ENCODE measurements around the gene PDE4D. TPM values are rescaled to one million over a fixed set of nuclear protein-coding genes. Genes with fewer than 3 reads are reported as not detected.

The PDE4D gene
- total RNA-seq, 1 donor from 2014 or later, result 14.2 TPM

GRCh38 chr5:59798862-59799667, 94.5 kb downstream of the PDE4D start:
- Histone ChIP-seq H4K20me1 (ENCODE audit: insufficient read depth, low read length) (no peaks in the 10 kb centered on the region), H3K4me3 (ENCODE audit: insufficient read depth, low read depth, low read length) (no peak overlapping the region), H3K4me2 (ENCODE audit: low read length) (peak overlapping the region; percentile 63), H3K9ac (ENCODE audit: low read length) (peak overlapping the region; percentile 52), H3K27ac (ENCODE audit: low read depth, low read length) (no peak overlapping the region), H3K36me3 (ENCODE audit: insufficient read depth, low read length) (no peaks in the 10 kb centered on the region), H3K4me1 (ENCODE audit: insufficient read depth, low read length) (peaks cover 12% of the 10 kb centered on the region), H3K27me3 (ENCODE audit: insufficient read depth, low read length) (no peaks in the 10 kb centered on the region), H3K9me3 (ENCODE audit: insufficient read depth, low read depth, low read length) (no peaks in the 10 kb centered on the region), H2AFZ (ENCODE audit: low read depth, low read length) (no peak overlapping the region), H3K79me2 (ENCODE audit: insufficient read depth, low read length) (no peaks in the 10 kb centered on the region)
- peak; percentile 34 for DNase-seq (ENCODE audit: low read depth)
- no peaks in the 10 kb centered on the region for H3K36me3 Mint-ChIP-seq (ENCODE audit: low read depth, unreplicated experiment)
- FAIRE-seq, result no peak
- H3K4me3 Mint-ChIP-seq (ENCODE audit: unreplicated experiment), result no peak overlapping the region
- TF ChIP-seq, protein P1, sequence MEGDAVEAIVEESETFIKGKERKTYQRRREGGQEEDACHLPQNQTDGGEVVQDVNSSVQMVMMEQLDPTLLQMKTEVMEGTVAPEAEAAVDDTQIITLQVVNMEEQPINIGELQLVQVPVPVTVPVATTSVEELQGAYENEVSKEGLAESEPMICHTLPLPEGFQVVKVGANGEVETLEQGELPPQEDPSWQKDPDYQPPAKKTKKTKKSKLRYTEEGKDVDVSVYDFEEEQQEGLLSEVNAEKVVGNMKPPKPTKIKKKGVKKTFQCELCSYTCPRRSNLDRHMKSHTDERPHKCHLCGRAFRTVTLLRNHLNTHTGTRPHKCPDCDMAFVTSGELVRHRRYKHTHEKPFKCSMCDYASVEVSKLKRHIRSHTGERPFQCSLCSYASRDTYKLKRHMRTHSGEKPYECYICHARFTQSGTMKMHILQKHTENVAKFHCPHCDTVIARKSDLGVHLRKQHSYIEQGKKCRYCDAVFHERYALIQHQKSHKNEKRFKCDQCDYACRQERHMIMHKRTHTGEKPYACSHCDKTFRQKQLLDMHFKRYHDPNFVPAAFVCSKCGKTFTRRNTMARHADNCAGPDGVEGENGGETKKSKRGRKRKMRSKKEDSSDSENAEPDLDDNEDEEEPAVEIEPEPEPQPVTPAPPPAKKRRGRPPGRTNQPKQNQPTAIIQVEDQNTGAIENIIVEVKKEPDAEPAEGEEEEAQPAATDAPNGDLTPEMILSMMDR (IDR thresholded peaks at IDR 0.05; ENCODE audit: insufficient read depth, low read depth, low read length), result no peak
- no peak for TF ChIP-seq EZH2 (IDR thresholded peaks at IDR 0.05; ENCODE audit: insufficient read depth, low read length)
- no peaks in the 10 kb centered on the region for H3K9me3 Mint-ChIP-seq (ENCODE audit: unreplicated experiment)
- H3K27ac Mint-ChIP-seq (ENCODE audit: unreplicated experiment), result no peak overlapping the region
- H3K27me3 Mint-ChIP-seq (ENCODE audit: low read depth, unreplicated experiment), result no peaks in the 10 kb centered on the region
- H3K4me1 Mint-ChIP-seq (ENCODE audit: low read depth, unreplicated experiment), result peaks cover 12% of the 10 kb centered on the region

DNA sequence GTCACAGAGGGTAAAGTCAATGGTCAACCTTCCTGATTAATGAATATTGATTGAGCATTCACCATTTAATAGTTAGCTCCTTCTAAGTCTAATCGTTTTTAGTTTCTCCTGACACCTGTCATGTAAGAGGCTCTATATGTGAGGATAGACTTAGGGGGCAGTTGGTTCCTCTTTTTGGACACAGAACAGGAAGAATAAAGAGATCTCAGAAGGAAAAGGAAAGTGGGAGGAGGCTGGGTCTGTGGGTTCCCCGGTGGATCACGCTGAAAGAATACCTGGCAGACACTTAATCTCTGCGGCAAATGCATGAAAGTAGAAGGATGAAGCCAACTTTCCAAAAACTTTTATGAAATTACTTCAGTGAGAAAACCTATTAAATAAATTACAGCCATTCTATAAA, 98.4 kb downstream of the PDE4D start:
- Mint-ChIP-seq H3K27ac (ENCODE audit: unreplicated experiment) (no peak overlapping the region), H3K36me3 (ENCODE audit: low read depth, unreplicated experiment) (no peaks in the 10 kb centered on the region), H3K4me1 (ENCODE audit: low read depth, unreplicated experiment) (peaks cover 40% of the 10 kb centered on the region), H3K27me3 (ENCODE audit: low read depth, unreplicated experiment) (no peaks in the 10 kb centered on the region), H3K4me3 (ENCODE audit: unreplicated experiment) (no peak overlapping the region), H3K9me3 (ENCODE audit: unreplicated experiment) (no peaks in the 10 kb centered on the region)
- Histone ChIP-seq H3K27me3 (ENCODE audit: insufficient read depth, low read length) (no peaks in the 10 kb centered on the region), H3K4me1 (ENCODE audit: insufficient read depth, low read length) (peaks cover 37% of the 10 kb centered on the region), H3K27ac (ENCODE audit: low read depth, low read length) (no peak overlapping the region), H3K4me3 (ENCODE audit: insufficient read depth, low read depth, low read length) (no peak overlapping the region), H3K9me3 (ENCODE audit: insufficient read depth, low read depth, low read length) (no peaks in the 10 kb centered on the region), H3K79me2 (ENCODE audit: insufficient read depth, low read length) (no peaks in the 10 kb centered on the region), H3K9ac (ENCODE audit: low read length) (no peak overlapping the region), H4K20me1 (ENCODE audit: insufficient read depth, low read length) (no peaks in the 10 kb centered on the region), H3K36me3 (ENCODE audit: insufficient read depth, low read length) (no peaks in the 10 kb centered on the region), H3K4me2 (ENCODE audit: low read length) (no peak overlapping the region), H2AFZ (ENCODE audit: low read depth, low read length) (no peak overlapping the region)
- DNase-seq (ENCODE audit: low read depth) (no peak), FAIRE-seq (no peak)
- no peak for TF ChIP-seq EZH2 (IDR thresholded peaks at IDR 0.05; ENCODE audit: insufficient read depth, low read length)
- TF ChIP-seq, protein P1 (IDR thresholded peaks at IDR 0.05; ENCODE audit: insufficient read depth, low read depth, low read length), result no peak

Data from astrocyte (in vitro differentiated cells and primary cell).